GM19468 (cell line): ENCODE results near the gene CLSTN2.

Source experiments
- ATAC-seq: cut with Tn5 transposase; IDR thresholded peaks from one replicate; pipeline ENCODE4 v1.9.1; 2021; ENCODE audit warnings: mild to moderate bottlenecking, moderate library complexity, moderate number of reproducible peaks; ENCODE audit not compliant: unreplicated experiment; ENCODE audit errors: extremely low read depth

Gene CLSTN2

GRCh38 chr3:140088513-140088912 is 153.5 kb downstream of the CLSTN2 start:
- ATAC-seq, result no peak

GRCh38 chr3:140089403-140090072 is 154.6 kb downstream of the CLSTN2 start:
- no peak for ATAC-seq

GRCh38 chr3:140091143-140091542 is 156.2 kb downstream of the CLSTN2 start:
- ATAC-seq, result no peak

- ATAC-seq, result no peak
These were observed 158.0 kb downstream of the CLSTN2 start for GRCh38 chr3:140092848-140093536.

GRCh38 chr3:140093742-140094141 is 158.8 kb downstream of the CLSTN2 start:
- no peak for ATAC-seq

GRCh38 chr3:140094487-140094886 is 159.5 kb downstream of the CLSTN2 start:
- ATAC-seq, result no peak

- ATAC-seq, result no peak
These were observed 161.1 kb downstream of the CLSTN2 start for GRCh38 chr3:140096037-140096436.

GRCh38 chr3:140097874-140098635 is 163.1 kb downstream of the CLSTN2 start:
- no peak for ATAC-seq

- no peak for ATAC-seq
These were observed 165.5 kb downstream of the CLSTN2 start for GRCh38 chr3:140100479-140100878.

- ATAC-seq, result no peak
These were observed 168.2 kb downstream of the CLSTN2 start for GRCh38 chr3:140103166-140103565.

- ATAC-seq, result no peak
These were observed 169.1 kb downstream of the CLSTN2 start for GRCh38 chr3:140103986-140104645.

- ATAC-seq, result no peak
These were observed 179.2 kb downstream of the CLSTN2 start for GRCh38 chr3:140113996-140114788.

GRCh38 chr3:140114789-140115080 is 179.8 kb downstream of the CLSTN2 start:
- ATAC-seq, result no peak

GRCh38 chr3:140117096-140117526 is 182.1 kb downstream of the CLSTN2 start:
- ATAC-seq, result no peak

GRCh38 chr3:140122183-140122582 is 187.2 kb downstream of the CLSTN2 start:
- no peak for ATAC-seq

GRCh38 chr3:140128217-140128616 is 193.2 kb downstream of the CLSTN2 start:
- ATAC-seq, result no peak

- no peak for ATAC-seq
These were observed 193.6 kb downstream of the CLSTN2 start for GRCh38 chr3:140128631-140129030.

- ATAC-seq, result no peak
These were observed 194.8 kb downstream of the CLSTN2 start for GRCh38 chr3:140129768-140130284.

GRCh38 chr3:140131895-140132294 is 196.9 kb downstream of the CLSTN2 start:
- ATAC-seq, result no peak
